ENCODE results near the gene ATP4A.

DNA sequence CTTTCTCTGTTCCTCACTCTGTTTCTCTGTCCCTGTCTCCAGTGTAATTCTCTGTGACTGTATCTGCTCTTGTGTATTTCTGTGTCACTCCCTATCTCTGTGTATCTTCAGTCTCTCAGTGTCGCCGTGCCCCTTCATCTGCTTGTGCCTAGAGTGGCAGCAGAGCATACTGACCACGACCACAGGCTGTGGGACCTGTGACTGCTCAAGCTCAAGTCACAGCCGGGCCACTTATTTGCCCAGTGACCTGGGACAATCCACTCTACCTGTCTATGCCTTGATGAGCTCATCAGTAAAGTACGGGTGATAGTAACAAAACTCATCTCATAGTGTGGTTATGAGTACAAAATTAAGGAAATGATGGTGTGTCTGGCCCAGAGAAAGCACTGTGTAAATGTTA, 9.4 kb downstream of the ATP4A start:
- TF ChIP-seq YY1 (IDR thresholded peaks at IDR 0.05; ENCODE audit: insufficient read depth, insufficient read length) = no peak
- TF ChIP-seq ZNF274 (IDR thresholded peaks at IDR 0.05; ENCODE audit: low read depth, low read length) = no peak
